ENCODE data around the gene SLC19A3.
"Not testable (repeated sequence)": the region's sequence is repeated elsewhere in the genome, so short reads cannot be mapped to it uniquely, and the experiment has no call there.

DNA sequence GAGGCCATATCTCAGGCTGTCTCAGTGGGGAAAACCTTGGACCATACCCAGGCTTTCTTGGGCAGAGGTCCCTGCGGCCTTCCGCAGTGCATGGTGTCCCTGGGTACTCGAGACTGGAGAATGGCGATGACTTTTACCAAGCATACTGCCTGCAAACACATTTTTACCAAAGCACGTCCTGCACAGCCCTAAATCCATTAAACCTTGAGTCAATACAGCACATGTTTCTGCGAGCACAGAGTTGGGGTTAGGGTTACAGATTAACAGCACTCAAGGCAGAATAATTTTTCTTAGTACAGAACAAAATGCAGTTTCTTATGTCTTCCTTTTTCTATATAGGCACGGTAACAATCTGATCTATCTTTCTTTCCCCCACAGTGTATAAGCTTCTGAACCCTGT lies 5.0 kb upstream of the SLC19A3 start:
- TF ChIP-seq, protein P1, sequence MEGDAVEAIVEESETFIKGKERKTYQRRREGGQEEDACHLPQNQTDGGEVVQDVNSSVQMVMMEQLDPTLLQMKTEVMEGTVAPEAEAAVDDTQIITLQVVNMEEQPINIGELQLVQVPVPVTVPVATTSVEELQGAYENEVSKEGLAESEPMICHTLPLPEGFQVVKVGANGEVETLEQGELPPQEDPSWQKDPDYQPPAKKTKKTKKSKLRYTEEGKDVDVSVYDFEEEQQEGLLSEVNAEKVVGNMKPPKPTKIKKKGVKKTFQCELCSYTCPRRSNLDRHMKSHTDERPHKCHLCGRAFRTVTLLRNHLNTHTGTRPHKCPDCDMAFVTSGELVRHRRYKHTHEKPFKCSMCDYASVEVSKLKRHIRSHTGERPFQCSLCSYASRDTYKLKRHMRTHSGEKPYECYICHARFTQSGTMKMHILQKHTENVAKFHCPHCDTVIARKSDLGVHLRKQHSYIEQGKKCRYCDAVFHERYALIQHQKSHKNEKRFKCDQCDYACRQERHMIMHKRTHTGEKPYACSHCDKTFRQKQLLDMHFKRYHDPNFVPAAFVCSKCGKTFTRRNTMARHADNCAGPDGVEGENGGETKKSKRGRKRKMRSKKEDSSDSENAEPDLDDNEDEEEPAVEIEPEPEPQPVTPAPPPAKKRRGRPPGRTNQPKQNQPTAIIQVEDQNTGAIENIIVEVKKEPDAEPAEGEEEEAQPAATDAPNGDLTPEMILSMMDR (conservative IDR thresholded peaks at IDR 0.05; ENCODE audit: low read depth, low read length), result not testable (repeated sequence)
- TF ChIP-seq EZH2 (IDR thresholded peaks at IDR 0.05; ENCODE audit: borderline replicate concordance, low read depth, low read length, poor library complexity, severe bottlenecking), result not testable (repeated sequence)

Measured in A673 (cell line).